NCI-H1694 treated with DMSO at 0.1 percent for 48 hours (cell line): ENCODE measurements around the gene RXYLT1.
"Not testable (repeated sequence)": the region's sequence is repeated elsewhere in the genome, so short reads cannot be mapped to it uniquely, and the experiment has no call there.

Source experiments
- DNase-seq: peaks from one replicate; lab custom pipeline; 2025; lab: John Stamatoyannopoulos, UW

RXYLT1 gene, protein sequence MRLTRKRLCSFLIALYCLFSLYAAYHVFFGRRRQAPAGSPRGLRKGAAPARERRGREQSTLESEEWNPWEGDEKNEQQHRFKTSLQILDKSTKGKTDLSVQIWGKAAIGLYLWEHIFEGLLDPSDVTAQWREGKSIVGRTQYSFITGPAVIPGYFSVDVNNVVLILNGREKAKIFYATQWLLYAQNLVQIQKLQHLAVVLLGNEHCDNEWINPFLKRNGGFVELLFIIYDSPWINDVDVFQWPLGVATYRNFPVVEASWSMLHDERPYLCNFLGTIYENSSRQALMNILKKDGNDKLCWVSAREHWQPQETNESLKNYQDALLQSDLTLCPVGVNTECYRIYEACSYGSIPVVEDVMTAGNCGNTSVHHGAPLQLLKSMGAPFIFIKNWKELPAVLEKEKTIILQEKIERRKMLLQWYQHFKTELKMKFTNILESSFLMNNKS

DNA sequence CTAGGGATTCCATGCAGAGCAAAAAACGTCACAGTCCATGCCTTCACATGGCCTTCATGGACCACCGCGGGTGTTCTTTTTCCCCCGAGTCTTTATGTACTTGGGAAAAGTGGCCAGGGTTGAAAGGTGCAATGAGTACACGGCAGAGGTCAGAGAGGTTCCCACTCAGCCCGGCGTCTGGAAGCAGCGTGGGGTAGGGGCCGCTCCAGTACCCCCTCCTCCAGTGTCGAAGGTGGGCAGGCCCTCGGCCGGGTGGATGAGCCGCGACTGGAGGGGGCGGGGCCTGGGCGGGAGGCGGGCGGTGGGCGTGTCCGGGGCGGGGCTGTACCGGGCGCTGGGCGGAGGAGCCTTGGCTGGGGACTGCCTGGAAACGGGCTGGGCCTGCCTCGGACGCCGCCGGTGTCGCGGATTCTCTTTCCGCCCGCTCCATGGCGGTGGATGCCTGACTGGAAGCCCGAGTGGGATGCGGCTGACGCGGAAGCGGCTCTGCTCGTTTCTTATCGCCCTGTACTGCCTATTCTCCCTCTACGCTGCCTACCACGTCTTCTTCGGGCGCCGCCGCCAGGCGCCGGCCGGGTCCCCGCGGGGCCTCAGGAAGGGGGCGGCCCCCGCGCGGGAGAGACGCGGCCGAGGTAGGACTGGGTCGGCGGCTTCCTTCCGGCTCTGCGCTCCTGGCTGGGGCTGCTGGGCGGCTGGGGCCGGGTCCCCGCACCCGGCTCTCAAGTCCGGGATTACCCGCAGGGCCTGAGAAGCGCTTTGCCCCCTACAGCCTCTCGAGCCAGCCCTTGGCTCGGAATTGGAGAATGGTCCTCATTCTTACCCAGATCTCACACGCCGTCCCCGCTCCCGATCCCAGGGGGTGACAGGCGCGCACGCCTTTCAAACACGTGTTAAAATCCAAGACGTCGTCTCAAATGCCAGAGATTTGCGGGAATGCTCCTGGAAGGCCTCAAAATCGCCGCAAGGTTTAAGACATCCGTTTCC, at the start of gene RXYLT1:
Gene RXYLT1, plus strand, starts transcription at position 412 of the 984 bp plus-strand sequence. Its CDS starts 52 bp downstream, at position 464.
- DNase-seq = peak; percentile 58

GRCh38 chr12:63732779-63733178, 46.9 kb upstream of the RXYLT1 start:
- DNase-seq = not testable (repeated sequence)

- not testable (repeated sequence) for DNase-seq
Measured at GRCh38 chr12:63733585-63733984, 46.1 kb upstream of the RXYLT1 start.

DNA sequence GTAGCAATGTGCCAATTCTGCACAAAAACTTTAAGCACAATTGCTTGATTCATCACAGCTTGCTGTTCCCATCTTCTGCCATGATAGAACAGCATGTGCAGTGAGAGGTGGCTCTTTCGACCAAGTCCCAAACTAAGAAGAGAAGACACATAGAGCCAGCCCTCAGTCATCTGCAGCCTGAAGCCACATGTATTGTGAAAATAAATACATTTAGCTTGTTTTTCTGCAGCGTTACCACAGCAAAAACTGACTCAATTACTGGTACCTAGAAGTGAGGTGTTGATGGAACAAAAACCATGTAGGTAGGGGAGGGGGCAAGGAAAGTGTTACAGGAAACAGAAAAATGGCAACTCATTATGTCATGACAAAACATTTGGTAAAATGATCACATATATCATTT, 39.2 kb upstream of the RXYLT1 start:
- not testable (repeated sequence) for DNase-seq

DNA sequence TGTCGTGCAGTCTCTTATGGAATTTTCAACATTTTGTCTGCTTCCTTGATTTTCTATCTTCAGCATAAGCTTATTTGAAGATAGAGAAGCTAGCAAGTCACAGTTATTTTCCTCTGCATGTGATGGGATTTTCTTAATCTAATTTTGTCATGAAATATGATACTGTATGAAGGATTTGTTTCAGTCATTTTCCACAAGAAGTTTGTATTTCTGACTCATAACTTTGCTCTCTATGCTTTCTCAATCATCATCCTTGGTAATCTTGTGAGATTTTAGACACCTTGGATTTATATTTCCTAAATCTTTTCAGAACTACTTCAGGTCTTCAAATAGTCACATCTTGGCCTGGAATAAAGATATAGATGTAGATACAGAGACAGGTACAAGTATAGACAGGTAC, 38.3 kb upstream of the RXYLT1 start:
- not testable (repeated sequence) for DNase-seq

- not testable (repeated sequence) for DNase-seq
Measured at GRCh38 chr12:63744110-63744509, 35.6 kb upstream of the RXYLT1 start.

DNA sequence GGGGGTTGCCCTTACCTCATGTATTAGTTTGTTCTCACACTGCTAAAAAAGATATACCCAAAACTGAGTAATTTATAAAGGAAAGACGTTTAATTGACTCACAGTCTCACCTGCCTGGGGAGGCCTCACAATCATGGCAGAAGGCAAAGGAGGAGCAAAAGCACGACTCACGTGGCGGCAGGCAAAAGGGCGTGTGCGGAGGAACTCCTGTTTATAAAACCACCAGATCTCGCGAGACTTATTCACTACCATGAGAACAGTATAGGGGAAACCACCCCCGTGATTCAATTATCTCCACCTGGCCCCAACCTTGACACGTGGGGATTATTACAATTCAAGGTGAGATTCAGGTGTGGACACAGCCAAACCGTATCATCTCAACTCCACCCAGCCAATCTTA, 33.2 kb upstream of the RXYLT1 start:
- not testable (repeated sequence) for DNase-seq

- DNase-seq = not testable (repeated sequence)
Measured at GRCh38 chr12:63747136-63747535, 32.6 kb upstream of the RXYLT1 start.

DNA sequence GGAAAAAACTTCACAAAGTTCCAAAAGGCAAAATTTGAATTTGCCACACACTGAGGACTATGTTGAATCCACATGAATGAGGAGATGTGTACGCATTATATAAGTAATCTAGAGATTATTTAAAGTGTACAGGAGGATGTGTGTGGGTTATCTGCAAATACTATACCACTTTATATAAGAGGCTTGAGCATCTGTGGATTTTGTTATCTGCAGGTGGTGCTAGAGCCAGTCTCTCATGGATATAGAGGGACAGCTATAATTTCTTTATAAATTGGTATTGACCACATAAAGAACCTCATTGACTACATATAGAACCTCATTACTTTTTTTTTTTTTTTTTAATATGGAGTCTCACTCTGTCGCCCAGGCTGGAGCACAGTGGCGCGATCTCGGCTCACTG, 32.2 kb upstream of the RXYLT1 start:
- DNase-seq = no peak

GRCh38 chr12:63752283-63752682, 27.4 kb upstream of the RXYLT1 start:
- no peak for DNase-seq

DNA sequence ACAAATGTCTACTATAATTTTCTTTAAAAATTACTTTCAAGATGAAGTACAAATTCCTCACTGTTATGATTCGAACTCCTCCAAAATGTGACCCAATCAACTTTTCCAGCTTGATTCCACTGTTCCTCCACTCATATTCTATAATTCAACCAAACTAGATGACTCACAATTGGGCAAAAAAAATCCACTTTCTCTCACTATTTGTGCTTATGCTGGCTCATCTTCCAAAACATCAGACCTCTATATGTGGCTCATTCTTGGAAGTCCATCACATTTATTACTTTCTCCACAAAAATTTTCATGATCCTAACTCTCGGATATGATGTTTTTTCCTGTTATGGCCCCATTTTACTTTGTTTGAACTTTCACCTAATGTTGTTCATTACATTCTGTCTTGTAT, 26.9 kb upstream of the RXYLT1 start:
- DNase-seq = no peak

DNA sequence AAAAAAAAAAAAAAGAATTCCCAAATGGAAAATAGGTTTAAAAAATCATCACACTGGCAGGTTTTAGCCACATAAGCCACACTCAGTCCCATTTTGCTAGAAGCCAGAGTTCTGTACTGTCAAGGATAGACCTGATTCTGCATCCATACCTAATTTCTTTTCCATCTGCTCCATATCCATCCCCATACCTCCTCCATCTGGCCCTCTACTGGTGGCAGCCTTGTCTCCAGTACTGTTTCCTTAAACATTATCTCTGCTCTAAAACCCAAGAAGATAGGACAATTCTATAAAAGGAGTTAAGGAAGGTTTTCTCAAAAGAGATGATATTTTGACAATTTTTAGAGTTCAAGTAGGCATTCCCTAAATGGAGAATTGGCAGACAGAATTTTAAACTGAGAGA, 26.0 kb upstream of the RXYLT1 start:
- no peak for DNase-seq

DNA sequence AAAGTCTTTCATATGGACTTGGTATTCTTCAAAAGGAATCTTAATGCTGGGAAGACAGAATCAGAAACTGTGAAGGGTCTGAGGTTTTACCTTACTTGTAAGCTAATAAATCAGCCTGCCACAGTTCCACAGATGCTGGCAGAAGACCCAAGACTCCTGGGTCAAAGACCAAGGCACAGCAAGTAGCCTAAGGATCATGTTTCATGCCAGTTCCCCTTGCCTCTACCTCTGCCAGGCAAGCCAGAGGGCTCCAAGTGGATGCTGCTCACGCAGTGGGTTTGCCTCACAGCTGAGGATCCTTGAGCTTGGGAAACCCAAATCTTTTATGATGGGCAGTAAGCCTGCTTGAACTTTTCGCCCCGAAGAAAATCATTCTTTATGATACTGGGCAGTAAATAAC, 15.2 kb upstream of the RXYLT1 start:
- DNase-seq = no peak

DNA sequence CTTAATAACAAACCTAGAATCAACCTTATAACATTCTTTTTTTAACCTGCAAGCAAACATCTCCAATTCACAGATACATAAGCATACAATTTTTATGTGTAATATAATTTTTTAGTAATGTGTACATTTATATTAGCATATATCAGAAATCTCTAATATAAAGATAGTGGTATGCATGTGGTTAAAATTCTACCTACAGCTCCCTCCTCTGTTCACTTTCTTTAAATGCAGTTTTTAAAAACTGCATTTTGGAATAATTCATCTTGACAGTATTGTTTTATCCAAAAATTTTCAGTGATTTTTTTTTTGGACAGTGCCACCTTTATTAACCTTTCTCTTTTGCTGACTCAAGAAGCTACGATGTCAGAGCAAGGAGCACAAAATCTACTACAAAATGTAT, 13.2 kb upstream of the RXYLT1 start:
- DNase-seq = no peak

DNA sequence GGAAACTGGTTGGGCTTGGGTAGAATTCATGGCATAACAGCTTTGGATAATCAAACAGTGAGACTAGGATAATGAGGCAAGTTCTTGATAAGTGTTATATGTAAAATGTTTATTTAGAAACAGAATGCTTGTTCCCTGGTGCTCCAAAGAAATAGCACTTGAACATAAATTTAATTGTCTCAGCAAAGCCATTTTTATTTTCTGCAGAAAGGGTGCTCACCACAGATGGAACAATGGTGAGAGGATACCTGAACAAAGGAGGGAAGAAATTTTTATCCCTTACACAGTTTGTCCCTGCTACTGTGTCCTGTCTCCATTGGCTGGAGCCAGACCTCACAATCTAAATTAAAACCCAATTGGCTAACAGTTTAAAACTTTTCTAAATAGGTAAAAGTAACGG, 9.3 kb upstream of the RXYLT1 start:
- no peak for DNase-seq

DNA sequence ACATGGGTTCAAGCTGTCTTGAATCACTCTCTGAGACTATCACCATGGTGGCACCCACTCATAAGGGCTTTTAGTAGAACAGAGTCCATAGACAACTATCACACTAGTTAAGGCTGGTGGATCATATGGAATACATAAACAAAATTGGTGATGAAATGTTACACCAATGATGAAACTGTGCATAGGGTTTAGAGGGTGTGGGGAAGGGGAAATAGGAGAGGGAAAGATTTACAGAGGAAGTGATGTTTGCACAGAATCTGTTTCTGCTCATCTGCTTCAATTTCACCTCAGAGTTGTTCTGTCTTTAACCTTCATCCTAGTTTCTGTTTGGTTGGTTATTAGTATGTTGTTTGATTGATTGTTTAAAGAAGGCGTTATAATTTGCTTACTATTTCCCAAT, 2.4 kb upstream of the RXYLT1 start:
- peak; percentile 8 for DNase-seq

GRCh38 chr12:63782466-63782865, 2.8 kb downstream of the RXYLT1 start:
- DNase-seq = no peak

DNA sequence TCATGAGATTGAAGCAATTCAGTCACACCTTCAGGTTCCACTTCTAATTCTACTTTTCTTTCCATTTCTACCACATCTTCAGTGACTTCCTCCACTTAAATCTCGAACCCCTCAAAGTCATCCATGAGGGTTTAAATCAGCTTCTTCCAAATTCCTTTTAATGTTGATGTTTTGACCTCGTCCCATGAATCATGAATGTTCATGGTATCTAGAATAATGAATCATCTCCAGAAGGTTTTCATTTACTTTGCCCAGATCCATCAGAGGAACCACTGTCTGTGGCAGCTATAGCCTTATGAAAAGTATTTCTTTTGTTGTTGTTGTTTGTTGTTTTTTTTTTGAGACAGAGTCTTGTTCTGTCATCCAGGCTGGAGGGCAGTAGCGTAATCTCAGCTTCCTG, 7.6 kb downstream of the RXYLT1 start:
- DNase-seq = no peak

GRCh38 chr12:63790608-63790945, 10.9 kb downstream of the RXYLT1 start:
- no peak for DNase-seq

DNA sequence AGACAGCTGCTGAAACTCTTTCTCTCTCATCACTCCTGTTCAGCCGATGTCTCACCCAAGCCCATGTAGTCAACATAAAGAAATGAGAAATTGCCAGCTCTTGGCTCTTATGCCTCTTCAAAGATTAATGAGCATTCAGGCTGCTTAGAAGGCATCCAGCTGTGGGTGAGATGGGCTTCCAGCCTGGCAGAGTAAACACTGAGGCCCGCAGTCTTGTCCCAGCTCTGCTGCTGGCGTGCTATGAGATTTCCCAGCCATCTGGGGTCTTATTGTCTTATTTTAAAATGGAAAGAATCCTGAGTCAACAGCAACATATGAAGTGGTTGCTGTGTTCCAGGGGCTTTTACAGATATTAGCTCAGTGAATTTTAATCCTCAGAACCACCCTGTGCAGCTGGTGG, 12.6 kb downstream of the RXYLT1 start:
- DNase-seq = peak; percentile 59

- no peak for DNase-seq
Measured at GRCh38 chr12:63795032-63795687, 15.5 kb downstream of the RXYLT1 start.

- DNase-seq = no peak
Measured at GRCh38 chr12:63795944-63796343, 16.2 kb downstream of the RXYLT1 start.
